ENCODE data around the gene VWDE.

VWDE gene

DNA sequence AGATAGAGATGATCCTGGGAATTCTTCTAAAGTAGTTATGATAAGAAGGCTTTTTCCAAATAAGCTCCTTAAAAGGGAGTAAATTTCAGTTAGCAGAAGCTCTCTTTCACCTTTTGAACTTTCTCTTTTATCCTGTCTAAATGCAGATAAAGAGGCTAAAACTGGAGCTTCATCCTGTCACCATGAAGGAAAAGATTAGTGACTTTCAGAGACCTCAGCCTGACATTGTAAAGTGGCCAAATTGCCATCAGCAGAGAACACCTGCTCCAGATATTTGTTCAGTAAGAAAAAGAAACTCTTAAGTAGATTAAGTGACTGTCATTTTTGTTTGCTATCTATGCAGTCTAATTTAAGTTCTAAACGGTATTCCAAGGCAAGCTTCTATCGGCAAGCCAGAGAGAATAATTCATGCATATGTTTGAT lies 18.3 kb downstream of the VWDE start:
- H3K27ac ChIP-seq, result no peak overlapping the region
- TF ChIP-seq ZFX (IDR thresholded peaks at IDR 0.05) (no peak), CTCF (conservative IDR thresholded peaks at IDR 0.05) (no peak)

DNA sequence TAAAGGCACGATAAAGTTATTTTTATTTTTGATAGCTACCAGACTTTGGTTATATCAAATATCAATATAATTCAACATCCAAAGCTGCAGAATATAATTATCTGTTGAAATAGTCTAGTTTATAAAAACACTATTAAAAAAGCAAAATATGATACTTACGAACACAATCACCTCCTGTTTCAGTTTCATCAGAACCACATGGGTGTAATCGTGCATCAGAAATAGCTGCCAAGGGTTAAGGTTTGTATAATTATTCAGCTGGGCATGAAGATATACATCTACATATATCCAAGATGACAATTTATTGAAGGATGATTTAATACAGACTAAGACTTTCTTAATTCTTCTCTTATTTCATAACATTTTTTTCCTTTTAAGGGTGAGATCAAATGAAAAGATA lies 20.3 kb downstream of the VWDE start:
- no peak overlapping the region for H3K27ac ChIP-seq
- TF ChIP-seq CTCF (conservative IDR thresholded peaks at IDR 0.05) (no peak), ZFX (IDR thresholded peaks at IDR 0.05) (no peak)

GRCh38 chr7:12378389-12378788 lies 25.3 kb downstream of the VWDE start:
- TF ChIP-seq ZFX (IDR thresholded peaks at IDR 0.05) (no peak), CTCF (conservative IDR thresholded peaks at IDR 0.05) (no peak)
- no peak overlapping the region for H3K27ac ChIP-seq

- no peak overlapping the region for H3K27ac ChIP-seq
- TF ChIP-seq ZFX (IDR thresholded peaks at IDR 0.05) (no peak), CTCF (conservative IDR thresholded peaks at IDR 0.05) (no peak)
Observed at GRCh38 chr7:12377406-12377805, 26.3 kb downstream of the VWDE start.

GRCh38 chr7:12373580-12374263 lies 29.9 kb downstream of the VWDE start:
- TF ChIP-seq ZFX (IDR thresholded peaks at IDR 0.05), result no peak
- no peak for TF ChIP-seq CTCF (conservative IDR thresholded peaks at IDR 0.05)
- no peak overlapping the region for H3K27ac ChIP-seq

DNA sequence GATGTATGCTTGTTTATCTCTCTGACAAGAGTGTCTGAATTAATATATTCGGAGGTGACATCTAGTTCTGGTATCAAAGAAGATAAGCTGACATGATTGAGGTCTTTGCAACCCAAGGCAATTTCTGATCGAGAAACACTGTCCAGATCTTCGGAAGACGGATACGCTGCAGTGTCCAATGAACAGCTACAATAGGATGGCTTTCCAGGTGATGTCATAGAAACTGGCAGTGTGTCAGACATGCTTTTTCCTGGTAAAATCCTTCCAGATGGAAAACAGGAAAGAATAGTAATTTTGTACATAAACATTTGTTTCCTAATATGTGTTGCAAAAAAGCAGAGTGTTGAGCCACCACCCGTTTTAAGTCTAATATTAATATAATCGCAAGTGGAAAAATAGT lies 33.4 kb downstream of the VWDE start:
- H3K27ac ChIP-seq, result no peak overlapping the region
- TF ChIP-seq CTCF (conservative IDR thresholded peaks at IDR 0.05) (no peak), ZFX (IDR thresholded peaks at IDR 0.05) (no peak)

DNA sequence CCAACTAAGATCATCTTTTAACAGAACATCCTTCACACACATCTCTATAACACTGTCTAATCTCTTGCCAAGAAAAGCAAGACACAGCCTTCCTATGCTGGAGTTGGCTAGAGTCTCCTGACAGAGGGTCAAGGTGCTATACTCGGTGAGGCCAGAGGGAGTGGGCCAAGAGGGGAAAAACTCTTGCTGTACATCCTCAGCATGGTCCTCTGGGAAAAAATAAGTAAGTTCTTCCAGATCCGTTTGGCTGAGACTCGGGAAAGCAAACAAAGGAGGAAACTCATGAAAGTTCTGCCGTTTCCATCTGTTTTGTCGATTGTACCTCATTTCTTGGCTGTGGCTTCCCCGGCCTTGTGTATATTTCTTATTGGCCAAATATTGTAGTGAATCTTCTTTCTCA lies 33.9 kb downstream of the VWDE start:
- no peak overlapping the region for H3K27ac ChIP-seq
- TF ChIP-seq CTCF (conservative IDR thresholded peaks at IDR 0.05) (no peak), ZFX (IDR thresholded peaks at IDR 0.05) (no peak)
